ENCODE data around the gene PFN4. TPM values are rescaled to one million over a fixed set of nuclear protein-coding genes. Genes with fewer than 3 reads are reported as not detected.

The PFN4 gene
- total and polyA plus RNA-seq, 12 donors: 0.41 to 2.7 (median 0.84) TPM; not detected in 3

DNA sequence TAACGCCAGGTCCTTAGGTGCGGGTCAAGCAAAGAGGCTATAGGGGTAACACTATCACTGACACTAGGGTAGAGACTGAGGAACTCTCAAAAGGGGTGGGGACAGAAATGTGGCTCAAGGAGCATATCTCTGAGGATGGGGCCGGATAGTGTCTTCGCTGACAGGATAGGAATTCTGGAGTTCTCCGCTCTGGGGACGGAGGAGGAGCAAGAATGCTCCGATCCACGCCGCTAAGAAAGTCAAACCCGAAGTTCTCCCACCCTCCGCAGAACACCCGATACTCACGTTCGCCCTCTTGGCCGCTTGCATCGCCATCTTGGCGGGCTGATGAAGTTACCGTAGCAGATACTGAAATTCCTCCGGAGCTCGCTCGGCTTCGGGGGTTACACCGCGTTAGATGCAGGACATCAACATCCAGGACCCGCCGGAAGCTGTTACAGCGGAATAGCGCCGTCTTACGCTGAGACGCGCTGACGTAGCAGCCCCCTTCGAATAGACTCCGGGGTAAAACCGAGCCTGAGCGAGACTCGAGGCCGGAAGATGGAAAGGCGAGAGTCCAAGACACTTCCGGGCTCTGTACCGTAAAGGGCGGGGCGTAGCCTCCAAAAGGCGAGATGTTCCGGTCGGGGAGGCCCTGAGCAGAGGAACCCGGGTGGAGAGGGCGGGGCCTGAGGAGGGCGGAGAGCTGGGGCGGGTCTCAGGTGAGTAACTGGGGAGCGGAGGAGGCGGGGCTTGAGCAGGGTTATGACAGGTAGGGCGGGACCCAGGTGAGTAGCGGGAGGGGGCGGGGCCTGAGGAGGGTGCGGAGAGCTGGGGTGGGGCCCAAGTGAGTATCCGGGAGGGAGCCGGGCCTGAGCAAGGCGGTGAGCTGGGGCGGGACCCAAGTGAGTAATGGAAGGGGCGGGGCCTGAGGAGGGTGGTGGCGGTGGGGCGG lies 47.0 kb downstream of the PFN4 start, which contains the start of gene SF3B6:
SF3B6 (minus strand) TSS at position 412 of the 934 bp plus-strand sequence; CDS start at position 315, 97 bp downstream.
- peaks cover 14 to 20% of the 10 kb centered on the region in 2 donors for H3K4me1 ChIP-seq (replicated peaks in 1 of 2)
- H3K9me3 ChIP-seq (replicated peaks in 1 of 3): no peaks in the 10 kb centered on the region
- peak within 1 kb of the TSS; percentile 28 to 90 (median 58) for H3K4me3 ChIP-seq
- peak within 1 kb of the TSS; percentile 68 to 96 (median 84) for H3K27ac ChIP-seq
- WGBS, 4 donors: 0 to 1% (median 0%) methylated on average over 31 to 64 of the region's 64 CpGs
- no peaks in the 10 kb centered on the region for H3K27me3 ChIP-seq
- intact Hi-C loops (cut with DNase I): loop anchor here (5.0 to 10.0 kb wide), 2 partner anchors 149 to 151 kb away; partner anchors contain the start of gene ATAD2B (in 2 of the 2)
- DNase-seq: peak; percentile 98 to 100 (median 99)
- TF ChIP-seq POLR2A (IDR thresholded peaks at IDR 0.05) (peak; percentile 12 to 76), CTCF (IDR thresholded peaks at IDR 0.05) (no peak)
- H3K36me3 ChIP-seq (replicated peaks in 1 of 2): peaks cover 0 to 23% of the 10 kb centered on the region in 2 donors

- no peak for TF ChIP-seq POLR2A (IDR thresholded peaks at IDR 0.05)
- no peak for TF ChIP-seq CTCF (IDR thresholded peaks at IDR 0.05)
- peak overlapping the region in 2 of 4 donors; percentile 66 to 90 for H3K4me3 ChIP-seq
- H3K36me3 ChIP-seq (replicated peaks in 1 of 2): peaks cover 0 to 21% of the 10 kb centered on the region in 2 donors
- no peaks in the 10 kb centered on the region for H3K9me3 ChIP-seq (replicated peaks in 1 of 3)
- no peaks in the 10 kb centered on the region for H3K27me3 ChIP-seq
- H3K27ac ChIP-seq: peak overlapping the region in 3 of 5 donors; percentile 84 to 96 (median 88)
- peaks cover 14 to 20% of the 10 kb centered on the region in 2 donors for H3K4me1 ChIP-seq (replicated peaks in 1 of 2)
- DNase-seq: peak in 1 of 7 donors; percentile 52
- WGBS, 4 donors: 59 to 70% (median 66%) methylated on average over 5 of the region's 5 CpGs
- intact Hi-C loops (cut with DNase I): loop anchor here (5.0 to 10.0 kb wide), 2 partner anchors 148 to 150 kb away; partner anchors contain the start of gene ATAD2B (in 2 of the 2)
These were observed 47.9 kb downstream of the PFN4 start for GRCh38 chr2:24075259-24075658.

- Histone ChIP-seq H3K9me3 (replicated peaks in 1 of 3) (no peaks in the 10 kb centered on the region), H3K4me3 (no peak overlapping the region), H3K27me3 (no peaks in the 10 kb centered on the region), H3K27ac (no peak overlapping the region), H3K4me1 (replicated peaks in 1 of 2) (peaks cover 14 to 20% of the 10 kb centered on the region in 2 donors), H3K36me3 (replicated peaks in 1 of 2) (peaks cover 0 to 30% of the 10 kb centered on the region in 2 donors)
- no peak for DNase-seq
- no peak for TF ChIP-seq CTCF (IDR thresholded peaks at IDR 0.05)
- no peak for TF ChIP-seq POLR2A (IDR thresholded peaks at IDR 0.05)
- 89 to 92% (median 90%) methylated on average over 6 of the region's 6 CpGs for WGBS, 4 donors
- intact Hi-C loops (cut with DNase I): loop anchor here in 1 of 2 donors (10.0 kb wide), 1 partner anchor 149 kb away; the partner anchor contains the start of gene ATAD2B
These were observed 49.3 kb downstream of the PFN4 start for GRCh38 chr2:24073816-24074215.

GRCh38 chr2:24072259-24072658 lies 50.9 kb downstream of the PFN4 start:
- WGBS, 4 donors: 82 to 95% (median 91%) methylated on average over 4 of the region's 4 CpGs

More at GRCh38 chr2:24072259-24072658, 50.9 kb downstream of the PFN4 start:
- intact Hi-C loops (cut with DNase I): loop anchor here in 1 of 2 donors (10.0 kb wide), 1 partner anchor 147 kb away; the partner anchor contains the start of gene ATAD2B
- no peak for TF ChIP-seq CTCF (IDR thresholded peaks at IDR 0.05)
- TF ChIP-seq POLR2A (IDR thresholded peaks at IDR 0.05): no peak
- Histone ChIP-seq H3K4me1 (replicated peaks in 1 of 2) (peaks cover 7 to 11% of the 10 kb centered on the region in 2 donors), H3K9me3 (replicated peaks in 1 of 3) (no peaks in the 10 kb centered on the region), H3K4me3 (no peak overlapping the region), H3K36me3 (replicated peaks in 1 of 2) (peaks cover 0 to 41% of the 10 kb centered on the region in 2 donors), H3K27me3 (no peaks in the 10 kb centered on the region), H3K27ac (no peak overlapping the region)
- DNase-seq: no peak

Measured in adrenal gland (tissue), 12 donors.